K562 (cell line): ENCODE measurements around the gene GRIK2. TPM values are rescaled to one million over a fixed set of nuclear protein-coding genes. Genes with fewer than 3 reads are reported as not detected.

Experiments
- ATAC-seq: fragments of 200-7000 bp; cut with Tn5 transposase; 3 replicates; pipeline ENCODE4 v1.9.1; 2020; ENCODE audit warnings: moderate library complexity
- BruUV-seq: library from RNA; stranded (reverse); fragments of 400-500 nt; replicated peaks from 2 replicates; lab custom pipeline; 2021; lab: Mats Ljungman, UMichigan
- CTCF ChIA-PET: fragments of 300-600 bp; formaldehyde crosslinking; extraction: SDS; loops from one replicate; lab custom pipeline; 2021; ENCODE audit warnings: low intra/inter-chr PET ratio; lab: Yijun Ruan, JAX
- POLR2A ChIA-PET: fragments of 300-600, 350-650 bp; sonication (Branson Sonifier 250); formaldehyde crosslinking; extraction: SDS; loops from one replicate; lab custom pipeline; 2021; ENCODE audit warnings: antibody characterized with exemption, inconsistent platforms; lab: Yijun Ruan, JAX
- DNase-seq, 4 experiments: peaks; one replicate each; pipeline versions ENCODE4 v3.0.0 to v3.0.0-alpha.2; 2011 to 2018; ENCODE audit warnings: low spot score in 3 of 4, mixed read lengths in 3 of 4; ENCODE audit errors: extremely low read depth in 1 of 4
- FAIRE-seq: peaks from 2 replicates; lab custom pipeline; 2011; peaks lifted over from hg19 to GRCh38; lab: Jason Lieb, UNC
- H2AFZ ChIP-seq: 2 replicates; pipeline ENCODE4 v1.6.0; 2011; ENCODE audit warnings: low read depth, low read length, control low read depth, inconsistent platforms
- H3K27ac ChIP-seq: fragments of 200-600 bp; 3 replicates; pipeline ENCODE4 v1.8.0; 2011; ENCODE audit warnings: low read depth, mild to moderate bottlenecking, control low read depth, inconsistent platforms, low read length, moderate library complexity, mixed read lengths; ENCODE audit errors: extremely low read depth
- H3K27me3 ChIP-seq, 2 experiments: fragments of 300-600 bp in 1 of 2; 2 replicates in 1 of 2; 3 replicates in 1 of 2; pipeline versions ENCODE4 v1.6.0 to v1.8.0; 2011; ENCODE audit warnings: inconsistent platforms in 2 of 2, low read length in 2 of 2, mild to moderate bottlenecking in 1 of 2, mixed read lengths in 1 of 2, moderate library complexity in 1 of 2; ENCODE audit not compliant: control insufficient read depth in 2 of 2, insufficient read depth in 2 of 2
- H3K36me3 ChIP-seq: fragments of 300-600 bp; 3 replicates; pipeline ENCODE4 v1.8.0; 2011; ENCODE audit warnings: mild to moderate bottlenecking, low read length, inconsistent platforms; ENCODE audit not compliant: control insufficient read depth, insufficient read depth
- H3K4me1 ChIP-seq, 2 experiments: fragments of 200-600 bp in 1 of 2; replicated peaks in 1 of 2; 2 replicates in 1 of 2; 3 replicates in 1 of 2; pipeline versions ENCODE4 v1.5.1 to v1.8.0; 2011; ENCODE audit warnings: inconsistent platforms in 2 of 2, low read length in 2 of 2, mild to moderate bottlenecking in 1 of 2, mixed read lengths in 1 of 2, moderate library complexity in 1 of 2; ENCODE audit not compliant: control insufficient read depth in 2 of 2, insufficient read depth in 2 of 2
- H3K4me2 ChIP-seq: 2 replicates; pipeline ENCODE4 v1.6.1; 2011; ENCODE audit warnings: low read length, control low read depth, inconsistent platforms, mixed read lengths; ENCODE audit not compliant: insufficient read depth
- H3K4me3 ChIP-seq: fragments of 200-600 bp; sonication (generic), shearing (Covaris generic); 2 replicates; pipeline ENCODE4 v1.5.1; 2016; ENCODE audit warnings: control low read depth, inconsistent platforms
- H3K79me2 ChIP-seq: fragments of 200-600 bp; 3 replicates; pipeline ENCODE4 v1.8.0; 2011; ENCODE audit warnings: low read length, inconsistent platforms; ENCODE audit not compliant: control insufficient read depth, insufficient read depth
- H3K9ac ChIP-seq, 2 experiments: 2 replicates each; pipeline versions ENCODE4 v1.6.0 to v1.6.1; 2011; ENCODE audit warnings: low read depth in 2 of 2, low read length in 2 of 2, control low read depth in 1 of 2, inconsistent platforms in 1 of 2, mild to moderate bottlenecking in 1 of 2, mixed read lengths in 1 of 2; ENCODE audit not compliant: insufficient read depth in 1 of 2
- H3K9me1 ChIP-seq: one replicate; pipeline ENCODE4 v1.6.0; 2011; ENCODE audit warnings: inconsistent platforms, mild to moderate bottlenecking, low read length, moderate library complexity; ENCODE audit not compliant: control insufficient read depth, insufficient read depth
- H3K9me3 ChIP-seq: replicated peaks from 2 replicates; pipeline ENCODE4 v1.5.1; 2011; ENCODE audit warnings: low read depth, low read length, inconsistent platforms; ENCODE audit not compliant: control insufficient read depth, insufficient read depth
- H4K20me1 ChIP-seq: replicated peaks from 2 replicates; pipeline ENCODE4 v1.6.1; 2011; ENCODE audit warnings: low read length, inconsistent platforms, mixed read lengths; ENCODE audit not compliant: control insufficient read depth, insufficient read depth
- HMGXB4 ChIP-seq: sonication (generic); formaldehyde crosslinking; IDR thresholded peaks from 2 replicates; pipeline ENCODE4 v1.8.1; 2023; ENCODE audit warnings: mild to moderate bottlenecking, missing genetic modification reagents
- RFX7 ChIP-seq: fragments of 250-450 bp; sonication (Bioruptor Pico); IDR thresholded peaks from 2 replicates; pipeline ENCODE4 v1.5.1; 2021; ENCODE audit warnings: mild to moderate bottlenecking
- WGBS: fragments of 100-300 bp; shearing (Covaris generic); methylation state at CpG from one replicate; pipeline ENCODE4 v1.1.6; 2016; ENCODE audit warnings: low coverage, mixed read lengths; ENCODE audit not compliant: insufficient coverage; ENCODE audit errors: missing lambda C conversion rate; 5-methylcytosine and 5-hydroxymethylcytosine counted together
- in situ Hi-C: fragments of 300-500 bp; cut with MboI; formaldehyde crosslinking; loops from 4 replicates; pipeline ENCODE4 v1.15.0; 2018; ENCODE audit warnings: inconsistent platforms, mixed read lengths
- intact Hi-C: fragments of 100-400 bp; cut with micrococcal nuclease; formaldehyde crosslinking; loops from 2 replicates; pipeline ENCODE4 v1.14.2; 2022
- polyA plus RNA-seq, 8 experiments: library from polyadenylated mRNA; depleted of rRNA in 4 of 8; stranded (reverse) in 5 of 8; unstranded in 3 of 8; fragments of >200 nt; fragmentation: Nextera tagmentation in 2 of 8; fragmentation: Illumina TruSeq in 1 of 8; extraction: Ambion mirVana in 2 of 8; extraction: Trizol in 1 of 8; gene quantifications; 2 replicates each; pipeline versions ENCODE4 v1.2.1 to v1.2.3, GENCODE V29; 2011 to 2014; ENCODE audit warnings: inconsistent platforms in 1 of 8, missing spikeins in 1 of 8
- total RNA-seq, 7 experiments: library from RNA; depleted of rRNA in 6 of 7; stranded (reverse); fragments of >200 nt in 6 of 7; fragmentation: Illumina TruSeq in 2 of 7; extraction: Trizol in 2 of 7; gene quantifications; 2 replicates each; pipeline versions ENCODE4 v1.2.1 to v1.2.3, GENCODE V29; 2011 to 2021; ENCODE audit warnings: low replicate concordance in 1 of 7
- TF ChIP-seq, protein P1 (sequence below), 3 experiments: IDR thresholded peaks in 2 of 3; conservative IDR thresholded peaks in 1 of 3; 2 replicates each; pipeline ENCODE4 v1.5.1; 2011 to 2012; ENCODE audit warnings: low read length in 3 of 3, mild to moderate bottlenecking in 3 of 3, control low read depth in 2 of 3, improper control_type of control experiment in 1 of 3, inconsistent platforms in 1 of 3, low read depth in 1 of 3, mixed read lengths in 1 of 3, moderate library complexity in 1 of 3; ENCODE audit not compliant: insufficient read depth in 2 of 3

Gene GRIK2
- total and polyA plus RNA-seq, 9 of the 15 experiments (the other 6 are each of a cell fraction or from before 2014, with no cell fraction given), result not detected

DNA sequence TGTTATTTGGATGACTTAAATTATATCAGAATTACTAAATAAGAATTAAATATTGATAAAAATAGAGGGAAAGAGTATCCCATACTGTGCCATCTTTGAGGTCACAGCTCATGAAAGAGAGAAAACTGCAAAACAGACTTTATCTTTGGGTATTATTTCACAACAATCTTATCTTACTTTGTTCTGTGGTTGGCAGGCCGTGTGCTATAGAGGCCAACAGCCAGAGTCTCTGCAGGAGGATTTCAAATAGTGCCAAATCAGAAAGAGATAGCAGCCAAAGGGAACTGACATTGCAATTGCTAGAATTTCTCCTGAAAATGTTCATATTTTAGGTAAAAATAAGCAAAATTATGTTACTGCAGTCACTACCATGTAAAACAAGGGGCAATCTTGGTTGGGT lies 354.2 kb downstream of the GRIK2 start:
- intact Hi-C loops, result no loop called here
- TF ChIP-seq HMGXB4 (CRISPR knock-in tag) (no peak), RFX7 (no peak)
- TF ChIP-seq, protein P1, sequence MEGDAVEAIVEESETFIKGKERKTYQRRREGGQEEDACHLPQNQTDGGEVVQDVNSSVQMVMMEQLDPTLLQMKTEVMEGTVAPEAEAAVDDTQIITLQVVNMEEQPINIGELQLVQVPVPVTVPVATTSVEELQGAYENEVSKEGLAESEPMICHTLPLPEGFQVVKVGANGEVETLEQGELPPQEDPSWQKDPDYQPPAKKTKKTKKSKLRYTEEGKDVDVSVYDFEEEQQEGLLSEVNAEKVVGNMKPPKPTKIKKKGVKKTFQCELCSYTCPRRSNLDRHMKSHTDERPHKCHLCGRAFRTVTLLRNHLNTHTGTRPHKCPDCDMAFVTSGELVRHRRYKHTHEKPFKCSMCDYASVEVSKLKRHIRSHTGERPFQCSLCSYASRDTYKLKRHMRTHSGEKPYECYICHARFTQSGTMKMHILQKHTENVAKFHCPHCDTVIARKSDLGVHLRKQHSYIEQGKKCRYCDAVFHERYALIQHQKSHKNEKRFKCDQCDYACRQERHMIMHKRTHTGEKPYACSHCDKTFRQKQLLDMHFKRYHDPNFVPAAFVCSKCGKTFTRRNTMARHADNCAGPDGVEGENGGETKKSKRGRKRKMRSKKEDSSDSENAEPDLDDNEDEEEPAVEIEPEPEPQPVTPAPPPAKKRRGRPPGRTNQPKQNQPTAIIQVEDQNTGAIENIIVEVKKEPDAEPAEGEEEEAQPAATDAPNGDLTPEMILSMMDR (IDR thresholded peaks at IDR 0.05 in 2 of 3, conservative IDR thresholded peaks at IDR 0.05 in 1 of 3; ENCODE audit: insufficient read depth in 2 of 3, low read depth in 1 of 3, low read length in 3 of 3), result no peak
- TF ChIP-seq, all 486 proteins: peak for 0

More for the DNA sequence above, 354.2 kb downstream of the GRIK2 start:
- H3K9ac ChIP-seq, result no peak overlapping the region
- in situ Hi-C loops, result no loop called here
- no peaks in the 10 kb centered on the region for H3K36me3 ChIP-seq
- no peaks in the 10 kb centered on the region for H3K9me1 ChIP-seq
- FAIRE-seq (no peak), DNase-seq (no peak), ATAC-seq (no peak)
- H4K20me1 ChIP-seq, result no peaks in the 10 kb centered on the region
- no peak overlapping the region for H3K4me3 ChIP-seq
- WGBS, result 0% methylated on average over 1 of the region's 1 CpG
- H3K4me1 ChIP-seq, result no peaks in the 10 kb centered on the region
- no peak overlapping the region for H3K27ac ChIP-seq
- H3K79me2 ChIP-seq, result no peaks in the 10 kb centered on the region
- H3K27me3 ChIP-seq, result no peaks in the 10 kb centered on the region
- CTCF ChIA-PET, result no interaction called here
- BruUV-seq, result no TSS peak
- H3K4me2 ChIP-seq, result no peak overlapping the region
- POLR2A ChIA-PET, result no interaction called here
- no peaks in the 10 kb centered on the region for H3K9me3 ChIP-seq
- H2AFZ ChIP-seq, result no peak overlapping the region
